NCI-H345 (cell line): ENCODE results near the gene MCM6.
"Not testable (repeated sequence)": the region's sequence is repeated elsewhere in the genome, so short reads cannot be mapped to it uniquely, and the experiment has no call there.

Source experiments
- DNase-seq: peaks from one replicate; lab custom pipeline; 2025; lab: John Stamatoyannopoulos, UW

The MCM6 gene

DNA sequence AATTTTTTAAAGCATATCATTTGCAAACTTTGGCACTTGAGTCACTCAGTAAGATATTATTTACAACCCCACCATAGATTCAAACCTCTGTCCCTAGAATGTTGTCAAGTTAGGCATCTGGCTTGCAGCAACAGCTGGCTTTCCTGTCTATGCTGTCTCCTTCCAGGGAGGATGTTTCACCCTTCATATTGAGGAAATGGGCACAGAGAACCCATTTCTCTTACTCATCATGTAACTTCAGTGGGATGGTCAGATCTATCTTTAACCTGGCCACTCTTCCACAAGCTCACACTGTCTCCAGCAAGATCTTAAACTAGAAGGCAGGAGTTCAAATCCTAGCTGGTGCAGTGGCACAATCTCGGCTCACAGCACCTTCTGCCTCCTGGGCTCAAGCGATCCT lies 55.1 kb downstream of the MCM6 start:
- DNase-seq, result no peak

DNA sequence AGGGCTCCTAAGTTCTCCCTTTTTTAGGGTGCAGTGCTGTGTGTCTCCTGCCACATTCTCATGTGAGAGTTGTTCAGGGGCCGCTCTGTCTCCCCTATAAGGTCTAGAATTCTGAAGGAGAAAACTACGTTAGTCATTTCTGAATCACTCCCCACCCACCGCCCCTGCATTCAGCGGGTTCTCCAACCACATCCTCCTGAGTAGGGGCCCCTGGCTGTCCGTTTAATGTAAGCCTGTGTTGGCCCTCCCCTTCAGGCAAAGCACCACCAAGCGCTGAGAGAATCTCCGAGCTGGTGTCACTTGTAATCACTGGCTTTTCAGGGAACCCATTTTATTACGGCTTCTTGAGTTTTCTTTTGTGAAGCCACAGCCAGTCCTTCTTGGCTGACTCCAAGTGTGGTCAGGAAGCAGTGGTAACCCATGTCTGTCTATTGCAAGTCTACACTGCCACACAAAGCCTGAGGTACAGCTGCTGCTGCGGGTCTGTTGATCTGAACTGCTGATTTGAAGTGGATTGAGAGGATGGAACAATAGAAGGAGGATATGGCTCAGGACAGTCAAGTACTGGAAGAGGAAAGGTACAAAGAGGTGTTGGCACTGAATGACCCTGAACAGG lies 56.1 kb downstream of the MCM6 start:
- DNase-seq, result peak; percentile 51

DNA sequence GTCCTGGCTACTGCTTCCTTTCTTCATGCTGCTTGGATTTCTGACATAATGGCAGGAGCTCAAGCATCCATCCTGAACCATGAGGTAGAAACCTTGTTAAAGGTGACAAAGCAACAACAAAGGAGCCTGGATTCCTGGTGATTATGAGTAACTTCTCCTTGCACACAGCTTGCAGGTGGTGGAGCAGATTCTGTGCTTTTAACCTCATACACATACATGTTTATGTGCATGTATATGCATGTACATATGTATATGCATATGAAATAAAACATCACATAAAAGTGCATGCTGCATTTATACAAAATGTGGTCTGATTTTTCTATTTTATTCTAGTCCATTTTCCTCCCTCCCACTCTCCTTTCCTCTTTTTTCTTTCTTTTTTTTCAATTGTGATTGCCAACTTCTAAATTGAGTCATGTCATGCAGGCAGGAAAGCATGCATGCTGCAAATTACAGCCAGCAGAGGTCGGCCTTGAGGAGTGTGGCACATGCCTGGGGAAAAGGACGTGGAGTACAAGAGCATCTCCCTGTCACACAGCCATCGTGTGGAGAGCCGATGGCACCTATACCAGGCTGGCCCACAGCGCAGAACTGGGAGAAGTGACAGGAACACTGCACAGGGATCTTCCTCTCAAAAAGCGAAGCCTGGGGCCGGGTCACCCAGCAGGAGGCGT lies 57.2 kb downstream of the MCM6 start:
- no peak for DNase-seq

DNA sequence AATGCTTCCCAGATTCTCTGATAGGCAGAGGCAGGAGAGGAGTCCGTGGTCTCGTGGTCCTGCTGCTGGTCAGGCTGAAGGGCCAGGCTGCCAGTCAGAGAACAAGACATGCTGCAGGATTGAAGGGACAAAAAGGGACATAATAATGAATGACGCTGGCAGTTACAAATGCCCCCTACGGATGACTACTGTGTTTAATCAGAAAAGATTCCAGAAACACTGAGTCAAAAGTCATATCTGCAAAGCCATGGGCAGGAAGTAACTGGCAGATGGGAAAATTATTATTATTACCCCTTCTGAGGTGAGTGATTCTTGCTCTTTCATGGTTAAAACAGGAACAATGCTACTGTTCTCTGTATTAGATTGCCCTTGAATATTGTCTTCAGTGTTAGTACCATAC lies 58.3 kb downstream of the MCM6 start:
- no peak for DNase-seq

DNA sequence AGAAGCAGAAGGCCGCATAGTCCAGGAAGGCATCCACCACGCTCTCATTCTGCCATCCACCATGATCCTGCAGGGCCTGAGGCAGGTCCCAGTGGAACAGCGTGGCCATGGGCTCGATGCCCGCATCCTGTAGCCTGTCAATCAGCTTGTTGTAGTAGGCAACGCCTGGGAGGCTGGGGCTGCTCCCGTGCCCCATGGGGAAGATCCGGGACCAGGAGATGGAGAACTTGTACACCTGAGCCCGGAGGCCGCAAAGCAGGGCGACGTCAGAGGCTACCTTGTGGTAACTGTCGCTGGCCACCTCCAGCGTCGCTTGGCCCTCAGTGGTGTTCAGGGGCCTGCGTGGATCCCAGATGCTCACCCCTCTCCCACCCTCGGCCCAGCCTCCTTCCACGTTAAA lies 58.8 kb downstream of the MCM6 start:
- no peak for DNase-seq

DNA sequence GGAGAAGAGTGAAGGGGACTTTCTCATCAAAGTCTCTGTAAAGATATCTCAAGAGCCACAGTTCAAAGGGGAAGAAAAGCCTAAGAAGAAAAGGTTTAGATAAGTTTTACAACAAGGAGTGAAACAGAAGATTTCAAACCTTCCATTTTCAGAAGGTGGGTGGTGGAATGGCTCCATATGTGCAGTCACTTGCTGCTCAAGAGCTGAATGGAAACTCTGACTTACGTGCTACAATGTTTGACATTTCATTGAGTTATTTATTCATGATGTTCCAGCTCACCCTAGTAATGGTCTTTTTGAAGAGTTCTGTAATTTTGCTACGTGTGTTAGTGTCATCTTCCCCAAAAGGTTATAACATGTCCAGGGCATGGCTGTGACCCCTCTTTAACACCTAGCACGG lies 61.0 kb downstream of the MCM6 start:
- no peak for DNase-seq

DNA sequence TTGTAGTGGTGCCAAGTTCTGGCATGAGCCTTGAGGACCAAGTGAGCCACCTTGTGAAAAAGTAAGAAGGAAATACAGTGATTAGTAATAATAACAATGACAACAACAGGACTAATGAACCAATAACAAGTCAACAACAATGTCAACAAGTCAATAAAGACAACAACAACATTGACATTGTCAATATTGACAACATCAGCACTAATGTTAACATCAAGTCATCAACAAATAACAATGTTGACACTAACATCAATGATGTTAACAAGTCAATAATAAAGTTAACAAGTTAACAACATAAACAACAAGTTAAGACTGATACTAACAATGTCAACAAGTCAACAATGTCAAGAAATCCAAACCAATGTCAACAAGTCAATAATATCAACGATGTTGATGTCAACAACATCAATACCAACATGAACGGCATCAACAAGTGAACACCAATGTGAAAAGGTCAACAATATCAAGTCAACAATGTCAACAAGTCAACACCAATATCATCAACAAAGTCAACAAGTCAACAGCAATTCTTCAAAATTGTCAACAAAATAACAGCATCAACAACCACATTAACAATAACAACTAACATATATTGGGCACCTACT lies 63.2 kb downstream of the MCM6 start:
- no peak for DNase-seq

DNA sequence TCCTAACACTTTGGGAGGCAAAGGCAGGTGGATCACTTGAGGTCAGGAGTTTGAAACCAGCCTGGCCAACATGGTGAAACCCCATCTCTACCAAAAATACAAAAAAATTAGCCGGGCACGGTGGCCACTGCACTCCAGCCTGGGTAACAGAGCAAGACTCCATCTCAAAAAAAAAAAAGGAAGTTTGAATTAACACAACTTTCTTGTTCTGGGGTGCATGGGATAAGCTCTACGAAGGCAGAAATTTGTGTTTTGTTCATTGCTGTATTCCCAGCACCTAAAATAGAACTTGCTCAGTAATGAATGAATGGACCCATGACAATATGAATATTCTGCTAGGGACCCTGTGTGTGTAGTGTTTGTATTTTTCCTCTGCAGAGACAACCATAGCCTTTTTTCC lies 68.4 kb downstream of the MCM6 start:
- DNase-seq, result not testable (repeated sequence)

DNA sequence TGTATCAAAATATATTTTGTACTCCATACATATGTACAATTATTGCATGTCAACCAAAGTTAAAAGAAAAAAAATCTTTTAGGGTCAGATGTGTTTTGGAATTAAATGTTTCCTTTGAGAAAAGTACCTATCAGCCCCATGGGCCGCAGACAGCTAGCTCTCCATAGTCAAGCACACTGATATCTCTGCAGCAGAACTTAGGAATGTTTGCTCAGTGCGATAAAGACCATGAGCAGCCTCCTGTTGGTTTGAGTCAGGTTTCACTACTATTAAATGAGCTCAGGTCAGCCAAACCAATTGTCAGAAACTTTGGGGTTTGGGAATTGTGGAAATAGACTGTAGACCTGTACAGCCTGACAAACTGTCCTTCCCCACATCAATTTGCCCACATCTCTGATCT lies 73.0 kb downstream of the MCM6 start:
- DNase-seq, result no peak

DNA sequence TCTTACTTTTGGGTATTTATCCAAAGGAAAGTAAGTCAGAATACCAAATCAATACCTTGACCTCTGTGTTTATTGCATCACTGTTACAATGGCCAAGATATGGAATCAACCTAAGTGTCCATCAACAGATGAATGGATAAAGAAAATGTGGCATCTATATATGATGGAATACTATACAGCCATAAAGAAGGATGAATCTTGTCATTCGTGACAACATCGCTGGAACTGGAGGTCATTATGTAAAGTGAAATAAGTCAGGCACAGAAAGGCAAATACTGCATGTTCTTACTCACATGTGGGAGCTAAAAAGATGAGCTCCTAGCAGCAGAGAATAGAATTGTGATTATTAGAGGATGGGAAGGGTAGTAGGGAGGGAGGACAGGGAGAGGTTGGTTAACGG lies 73.9 kb downstream of the MCM6 start:
- DNase-seq, result no peak

DNA sequence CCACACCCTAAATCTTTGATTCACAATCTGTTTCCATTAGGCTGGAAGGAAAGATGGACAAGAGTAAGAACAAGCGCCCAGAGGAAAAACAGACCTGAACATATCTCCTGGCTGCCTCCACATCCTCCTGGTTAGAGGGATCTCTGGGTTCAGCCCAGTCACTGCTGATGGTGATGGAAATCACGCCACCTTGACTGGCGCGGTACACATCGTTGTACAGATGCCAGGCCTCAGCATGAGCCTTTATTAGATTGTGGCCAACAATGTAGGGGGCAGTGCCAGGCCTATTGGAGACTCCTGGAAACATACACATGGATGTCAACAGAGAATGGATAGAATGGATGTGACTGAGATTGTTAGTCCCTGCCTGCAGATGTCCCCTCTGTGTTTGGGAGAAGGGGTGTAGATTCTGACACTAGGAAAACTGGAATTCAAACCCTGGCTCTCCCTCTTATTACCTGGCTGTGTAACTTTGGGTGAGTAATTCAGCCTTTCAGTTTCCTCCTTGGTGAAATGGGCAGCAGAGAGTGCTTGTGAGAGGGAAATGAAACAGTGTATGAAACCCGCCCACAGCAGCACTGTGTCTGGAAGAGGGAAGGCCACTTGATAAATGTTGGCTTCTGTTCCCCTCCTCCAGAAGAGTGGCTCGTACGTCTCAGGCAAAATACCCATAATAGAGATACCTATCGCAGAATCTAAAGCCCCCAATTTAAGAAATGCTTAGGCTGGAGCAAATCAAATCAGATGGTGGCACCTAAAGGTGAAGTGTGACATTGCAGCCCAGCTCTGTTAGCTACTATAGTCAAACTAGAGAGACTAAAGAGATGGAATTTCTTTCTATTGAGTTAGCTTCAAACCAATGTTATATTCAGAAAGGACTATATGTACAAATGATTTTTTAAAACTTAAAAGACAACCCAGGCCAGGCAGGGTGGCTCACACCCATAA lies 75.5 kb downstream of the MCM6 start:
- DNase-seq, result no peak

DNA sequence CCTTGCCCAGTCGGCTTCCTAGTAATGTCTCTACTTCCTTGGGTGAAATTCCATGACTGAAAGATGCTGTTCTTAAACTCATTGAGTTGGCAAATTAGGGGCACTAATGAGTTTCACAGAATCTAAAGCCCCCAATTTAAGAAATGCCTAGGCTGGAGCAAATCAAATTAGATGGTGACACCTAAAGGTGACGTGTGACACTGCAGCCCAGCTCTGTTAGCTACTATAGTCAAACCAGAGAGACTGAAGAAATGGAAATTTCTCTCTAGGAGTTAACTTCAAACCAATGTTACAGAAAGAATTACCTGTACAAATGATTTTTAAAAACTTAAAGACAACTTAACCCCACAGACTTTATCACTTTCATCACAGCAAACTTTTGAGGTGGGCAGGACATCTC lies 76.5 kb downstream of the MCM6 start:
- no peak for DNase-seq

DNA sequence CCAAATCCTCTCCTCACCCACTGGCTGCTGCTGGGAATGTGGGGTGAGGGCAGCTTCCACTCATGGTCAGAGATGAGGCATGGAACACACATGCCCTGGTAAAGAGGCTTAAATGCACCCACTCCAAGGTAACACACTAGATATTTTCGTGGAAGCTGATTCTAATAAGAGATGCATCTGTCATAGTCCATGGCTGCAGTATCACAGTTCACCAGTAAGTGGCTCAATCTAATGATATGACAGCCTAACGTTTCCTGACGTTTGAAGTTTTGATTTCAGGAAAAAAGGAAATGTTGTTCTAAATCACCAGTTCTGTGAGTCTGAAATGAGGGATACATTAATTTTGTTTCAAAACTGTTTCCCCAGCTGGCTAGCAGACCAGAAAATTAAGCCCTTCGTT lies 77.5 kb downstream of the MCM6 start:
- DNase-seq, result no peak

DNA sequence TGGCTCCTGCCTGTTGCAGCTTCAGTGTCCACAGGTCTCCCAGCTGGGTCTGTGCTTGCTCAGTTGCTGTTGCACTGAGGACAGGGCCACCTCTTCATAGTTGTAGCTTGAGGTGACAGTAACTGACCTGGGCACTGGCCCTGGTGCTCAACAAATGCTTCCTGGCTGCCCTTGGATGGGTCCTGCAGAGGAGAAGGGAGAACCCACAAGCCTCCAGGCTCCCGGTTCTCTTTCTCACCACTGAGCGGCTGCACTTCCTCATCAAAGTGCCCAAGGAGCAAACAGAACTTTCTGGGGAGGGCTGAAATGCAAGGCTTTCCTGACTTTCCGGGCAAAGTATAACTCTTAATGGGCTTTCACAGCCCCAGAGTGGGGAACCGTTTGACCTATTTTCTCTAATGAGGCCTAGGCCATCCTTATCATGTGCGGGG lies 78.0 kb downstream of the MCM6 start:
- no peak for DNase-seq

DNA sequence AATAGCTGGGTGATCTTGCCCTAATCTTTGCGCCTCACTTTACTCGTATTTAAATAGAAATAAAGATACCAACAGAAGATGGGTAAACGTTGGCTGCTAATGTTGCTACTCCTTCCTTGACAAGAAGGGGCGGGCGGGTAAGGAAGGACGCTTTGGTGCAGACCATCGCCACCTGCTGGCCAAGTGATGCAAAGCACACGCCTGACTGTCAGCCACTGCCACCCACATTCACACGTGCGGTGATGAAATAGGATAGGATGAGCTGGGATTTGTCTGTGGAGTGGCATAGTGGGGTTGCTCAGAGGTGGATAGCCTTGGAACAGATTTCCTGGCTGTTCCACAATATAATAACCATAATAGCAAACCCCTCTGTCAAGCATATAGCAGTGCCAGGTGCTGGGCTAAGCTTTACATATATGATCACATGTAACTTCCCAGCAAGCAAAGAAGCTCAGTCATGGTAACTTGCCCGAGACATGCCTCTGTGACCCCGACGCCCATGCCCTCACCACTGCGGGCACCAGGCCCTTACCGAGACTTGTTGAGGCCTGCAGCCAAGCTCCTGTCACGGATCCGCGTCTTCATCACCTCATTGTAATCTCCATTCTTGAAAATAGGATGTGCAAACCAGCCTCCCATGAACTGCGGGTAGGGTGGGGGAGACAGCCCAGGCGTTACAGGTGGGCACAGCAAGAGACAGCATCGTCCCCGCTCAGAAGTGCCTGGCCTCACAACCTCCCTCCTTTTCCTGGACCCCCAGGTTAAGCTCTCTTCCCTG lies 78.6 kb downstream of the MCM6 start:
- DNase-seq, result peak; percentile 52

DNA sequence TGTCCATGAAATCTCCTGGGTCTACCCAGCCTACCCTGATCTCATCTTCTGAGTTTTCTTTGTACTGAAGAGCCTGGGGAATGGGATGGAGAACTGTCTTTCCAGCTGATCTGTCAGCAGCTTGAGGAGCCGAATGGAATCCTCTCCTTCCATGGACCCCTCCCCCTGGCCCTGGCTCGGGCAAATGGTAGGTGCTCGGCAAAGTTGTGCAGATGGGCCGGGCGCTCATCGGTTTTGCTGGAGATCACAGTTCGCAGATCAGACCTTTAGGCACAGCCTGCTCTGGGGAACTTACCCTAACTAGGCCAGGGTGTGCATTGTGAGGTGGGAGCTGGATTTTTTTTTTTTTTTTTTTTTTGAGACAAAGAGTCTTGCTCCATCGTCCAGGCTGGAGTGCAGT lies 79.6 kb downstream of the MCM6 start:
- no peak for DNase-seq

DNA sequence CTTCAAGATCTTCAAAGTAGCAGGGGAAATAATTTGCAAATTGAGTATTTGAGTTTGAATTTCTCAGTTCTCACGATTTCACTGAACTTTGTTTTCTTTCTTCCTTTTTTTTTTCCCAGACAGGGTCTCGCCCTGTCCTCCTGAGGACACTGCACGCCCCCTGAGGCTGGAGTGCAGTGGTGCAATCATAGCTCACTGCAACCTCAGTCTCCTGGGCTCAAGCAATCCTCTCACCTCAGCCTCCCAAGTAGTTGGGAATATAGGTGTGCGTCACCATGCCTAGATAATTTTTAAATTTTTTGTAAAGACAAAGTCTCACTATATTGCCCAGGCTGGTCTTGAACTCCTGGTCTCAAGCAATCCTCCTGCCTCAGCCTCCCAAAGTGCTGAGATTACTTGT lies 80.6 kb downstream of the MCM6 start:
- not testable (repeated sequence) for DNase-seq

DNA sequence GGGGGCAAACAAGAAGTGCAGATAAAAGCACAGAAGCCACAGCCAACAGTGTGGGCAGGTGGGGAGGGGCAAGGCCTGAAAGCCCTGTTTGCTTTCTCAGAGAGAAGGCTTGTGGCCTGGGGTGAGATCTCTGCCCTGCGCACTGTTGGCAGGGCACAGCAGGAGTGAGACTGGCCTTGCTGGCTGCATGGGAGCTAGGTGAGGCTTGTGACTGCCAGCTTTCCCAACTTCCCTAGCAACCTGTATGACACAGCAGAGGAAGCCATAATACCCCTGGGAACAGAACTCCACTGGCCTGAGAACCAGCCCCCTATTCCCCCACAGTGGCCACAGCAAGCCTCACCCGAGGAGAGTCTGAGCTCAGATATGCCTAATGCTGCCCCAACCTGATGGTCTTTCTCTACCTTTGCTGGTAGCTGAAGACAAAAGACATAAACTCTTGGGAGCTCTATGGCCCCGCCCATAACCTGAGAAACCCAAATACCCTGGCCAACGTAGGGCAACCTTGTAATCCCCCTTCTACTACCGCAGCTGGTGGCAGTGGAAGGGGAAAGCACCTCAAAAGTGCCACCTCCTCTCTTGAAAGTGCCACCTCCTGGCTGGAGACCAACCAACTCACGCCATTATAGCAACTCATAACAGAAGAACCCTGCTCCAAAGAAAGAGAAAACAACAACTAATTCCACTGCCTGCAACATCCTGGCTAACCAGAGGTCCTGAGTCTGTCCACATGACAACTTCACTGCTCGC lies 83.7 kb downstream of the MCM6 start:
- DNase-seq, result no peak

DNA sequence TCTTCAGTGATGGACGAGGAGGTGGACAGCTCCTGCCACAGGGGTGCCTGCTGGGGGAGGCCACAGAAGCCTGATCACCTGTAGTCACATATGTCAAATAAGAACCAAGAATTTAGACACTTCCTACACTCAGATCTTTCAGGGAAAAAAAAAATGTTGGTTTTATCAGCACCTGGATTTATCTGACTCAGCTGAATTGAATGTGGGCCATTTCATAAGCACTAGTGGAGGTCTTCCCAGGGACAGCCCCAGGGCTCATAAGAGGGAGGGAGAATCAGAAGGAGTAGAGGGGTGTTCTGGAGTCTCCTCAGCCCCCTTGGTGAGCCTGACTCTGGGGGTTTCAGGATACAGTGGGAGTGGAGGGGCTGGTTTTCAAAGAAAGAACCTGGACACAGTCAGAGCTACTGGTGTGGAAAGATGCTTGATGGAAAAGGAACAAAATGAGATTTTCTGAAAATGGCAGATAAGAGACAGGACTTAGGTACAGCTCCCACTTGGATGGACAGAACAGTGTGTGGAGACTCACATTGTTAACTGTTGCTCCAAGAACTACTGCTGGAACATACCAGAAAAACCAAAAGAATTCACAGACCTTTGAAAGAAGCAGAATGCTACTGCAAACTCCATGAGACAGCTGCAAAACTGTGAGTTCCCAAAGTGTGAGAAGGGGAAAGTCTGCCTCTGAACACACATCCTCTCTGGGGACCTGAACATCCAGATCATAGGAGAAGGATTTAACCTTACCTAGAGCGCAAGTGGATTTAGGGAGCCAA lies 84.6 kb downstream of the MCM6 start:
- no peak for DNase-seq

DNA sequence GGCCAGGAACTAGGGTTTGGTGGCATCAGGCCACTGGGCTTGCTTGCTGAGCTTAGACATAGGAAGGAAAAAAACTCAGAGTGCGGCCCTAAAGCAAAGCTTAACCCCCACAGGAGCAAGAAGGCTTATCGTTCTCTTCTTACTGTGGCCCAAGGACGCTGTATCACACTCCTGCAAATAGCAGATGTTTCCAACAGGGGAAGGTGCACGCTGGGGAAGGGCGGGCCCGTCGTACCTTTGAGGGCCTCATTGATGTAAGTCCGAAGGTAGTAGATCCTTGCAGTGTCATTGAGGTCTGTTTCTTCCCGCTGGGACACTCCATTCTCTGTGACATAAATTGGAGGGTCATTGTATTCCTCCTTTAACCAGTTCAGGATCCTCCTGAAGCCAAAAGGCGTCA lies 85.8 kb downstream of the MCM6 start:
- DNase-seq, result no peak
